HG02798 (cell line): ENCODE measurements around the gene SSNA1.

Experiments
- ATAC-seq: cut with Tn5 transposase; IDR thresholded peaks from one replicate; pipeline ENCODE4 v1.9.1; 2021; ENCODE audit warnings: mild to moderate bottlenecking; ENCODE audit not compliant: unreplicated experiment, poor library complexity

The SSNA1 gene

GRCh38 chr9:137188490-137189296 is at the start of gene SSNA1, which contains the start of gene ANAPC2:
Gene SSNA1 (plus strand): TSS chr9:137188676. CDS start chr9:137188727, 51 bp downstream.
Gene ANAPC2 (minus strand): TSS chr9:137188560. CDS start chr9:137188532, 28 bp downstream.
- ATAC-seq, result peak; percentile 89

GRCh38 chr9:137138722-137139467 is 49.6 kb upstream of the SSNA1 start, which contains the start of gene GRIN1:
Gene GRIN1 (plus strand): TSS chr9:137139154. CDS start chr9:137139487, 333 bp downstream.
- ATAC-seq, result no peak

GRCh38 chr9:137139468-137140150 is 48.9 kb upstream of the SSNA1 start:
- ATAC-seq, result no peak

- no peak for ATAC-seq
Observed at GRCh38 chr9:137140151-137141012, 48.1 kb upstream of the SSNA1 start.

- ATAC-seq, result no peak
Observed at GRCh38 chr9:137141050-137141810, 47.2 kb upstream of the SSNA1 start.

GRCh38 chr9:137141976-137142936 is 46.2 kb upstream of the SSNA1 start:
- ATAC-seq, result no peak

- no peak for ATAC-seq
Observed at GRCh38 chr9:137143459-137143858, 45.0 kb upstream of the SSNA1 start.

GRCh38 chr9:137145731-137146526 is 42.5 kb upstream of the SSNA1 start:
- no peak for ATAC-seq

- no peak for ATAC-seq
Observed at GRCh38 chr9:137146527-137146918, 42.0 kb upstream of the SSNA1 start.

- no peak for ATAC-seq
Observed at GRCh38 chr9:137147091-137147792, 41.2 kb upstream of the SSNA1 start.

- no peak for ATAC-seq
Observed at GRCh38 chr9:137147793-137148160, 40.7 kb upstream of the SSNA1 start.

- ATAC-seq, result no peak
Observed at GRCh38 chr9:137148242-137148641, 40.2 kb upstream of the SSNA1 start.

GRCh38 chr9:137148661-137149060 is 39.8 kb upstream of the SSNA1 start:
- ATAC-seq, result no peak

- ATAC-seq, result no peak
Observed at GRCh38 chr9:137149363-137149762, 39.1 kb upstream of the SSNA1 start.

GRCh38 chr9:137149942-137150616 is 38.4 kb upstream of the SSNA1 start:
- peak; percentile 19 for ATAC-seq
